ENCODE data around the gene USP17L19.
"Not testable (repeated sequence)": the region's sequence is repeated elsewhere in the genome, so short reads cannot be mapped to it uniquely, and the experiment has no call there.

Gene USP17L19

DNA sequence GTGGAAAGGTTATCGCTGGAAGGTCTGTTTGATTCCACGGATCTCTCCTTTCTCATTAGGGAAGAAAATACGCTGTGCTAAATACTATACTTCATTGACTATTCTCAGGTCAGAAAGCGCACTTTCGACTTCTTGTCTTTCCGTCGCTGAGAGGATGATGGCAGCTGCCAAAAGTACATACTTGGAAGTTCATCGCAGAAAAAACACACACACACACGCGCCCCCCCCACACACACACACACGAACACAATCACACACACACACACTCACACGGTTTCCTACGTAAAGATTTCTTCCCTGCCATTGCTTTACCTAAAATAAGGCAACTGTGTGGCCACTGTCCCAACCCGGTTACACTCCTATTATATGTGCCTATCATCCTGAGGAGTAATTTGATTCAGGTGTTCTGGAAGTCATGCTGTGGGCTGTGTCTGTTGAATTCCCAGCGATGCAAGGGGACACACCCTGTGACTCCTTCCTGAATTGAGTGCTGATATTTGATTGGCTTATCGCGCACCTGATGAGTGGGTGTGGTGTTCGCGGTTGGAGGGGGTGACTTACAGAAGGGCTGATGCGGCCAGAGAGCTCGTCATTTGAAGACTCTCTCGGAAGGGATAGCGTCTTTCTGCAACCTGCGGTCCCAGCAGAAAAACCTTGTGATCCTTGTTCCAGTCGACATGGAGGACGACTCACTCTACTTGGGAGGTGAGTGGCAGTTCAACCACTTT, 5.1 kb upstream of the USP17L19 start, which contains the start of gene USP17L18:
TSS of gene USP17L18 (plus strand) at position 678 of the 728 bp plus-strand sequence. CDS start at position 678, 0 bp downstream.
- H3K36me3 ChIP-seq (ENCODE audit: control insufficient read depth in 2 of 2, insufficient read depth in 2 of 2, low read length in 2 of 2); H3K4me1 ChIP-seq (ENCODE audit: control insufficient read depth, insufficient read depth, low read length); H3K27me3 ChIP-seq (ENCODE audit: control insufficient read depth in 1 of 2, insufficient read depth in 2 of 2, low read length in 2 of 2); H3K4me3 ChIP-seq (ENCODE audit: low read length in 2 of 2); H3K9ac ChIP-seq (ENCODE audit: low read length in 2 of 2); H3K27ac ChIP-seq (ENCODE audit: low read length); H3K9me3 ChIP-seq (ENCODE audit: control insufficient read depth in 2 of 2, low read length in 2 of 2): not testable (repeated sequence)

GRCh38 chr4:9257824-9258223, 4.6 kb downstream of the USP17L19 start, which contains the start of gene USP17L20:
Gene USP17L20, plus strand, starts transcription at chr4:9258124. Its CDS starts 0 bp downstream, at chr4:9258124.
- H3K36me3 ChIP-seq (ENCODE audit: control insufficient read depth in 2 of 2, insufficient read depth in 2 of 2, low read length in 2 of 2); H3K27me3 ChIP-seq (ENCODE audit: control insufficient read depth in 1 of 2, insufficient read depth in 2 of 2, low read length in 2 of 2); H3K9ac ChIP-seq (ENCODE audit: low read length in 2 of 2); H3K9me3 ChIP-seq (ENCODE audit: control insufficient read depth in 2 of 2, low read length in 2 of 2); H3K27ac ChIP-seq (ENCODE audit: low read length); H3K4me3 ChIP-seq (ENCODE audit: low read length in 2 of 2); H3K4me1 ChIP-seq (ENCODE audit: control insufficient read depth, insufficient read depth, low read length): not testable (repeated sequence)

GRCh38 chr4:9262572-9262971, 9.4 kb downstream of the USP17L19 start, which contains the start of gene USP17L21:
Gene USP17L21, plus strand, starts transcription at chr4:9262872. Its CDS starts 0 bp downstream, at chr4:9262872.
- H3K27me3 ChIP-seq (ENCODE audit: control insufficient read depth in 1 of 2, insufficient read depth in 2 of 2, low read length in 2 of 2); H3K9me3 ChIP-seq (ENCODE audit: control insufficient read depth in 2 of 2, low read length in 2 of 2); H3K36me3 ChIP-seq (ENCODE audit: control insufficient read depth in 2 of 2, insufficient read depth in 2 of 2, low read length in 2 of 2); H3K9ac ChIP-seq (ENCODE audit: low read length in 2 of 2); H3K4me3 ChIP-seq (ENCODE audit: low read length in 2 of 2); H3K4me1 ChIP-seq (ENCODE audit: control insufficient read depth, insufficient read depth, low read length); H3K27ac ChIP-seq (ENCODE audit: low read length): not testable (repeated sequence)

GRCh38 chr4:9267319-9267718, 14.1 kb downstream of the USP17L19 start, which contains the start of gene USP17L22:
Gene USP17L22, plus strand, starts transcription at chr4:9267619. Its CDS starts 0 bp downstream, at chr4:9267619.
- H3K36me3 ChIP-seq (ENCODE audit: control insufficient read depth in 2 of 2, insufficient read depth in 2 of 2, low read length in 2 of 2); H3K9ac ChIP-seq (ENCODE audit: low read length in 2 of 2); H3K27ac ChIP-seq (ENCODE audit: low read length); H3K9me3 ChIP-seq (ENCODE audit: control insufficient read depth in 2 of 2, low read length in 2 of 2); H3K4me1 ChIP-seq (ENCODE audit: control insufficient read depth, insufficient read depth, low read length); H3K27me3 ChIP-seq (ENCODE audit: control insufficient read depth in 1 of 2, insufficient read depth in 2 of 2, low read length in 2 of 2); H3K4me3 ChIP-seq (ENCODE audit: low read length in 2 of 2): not testable (repeated sequence)

DNA sequence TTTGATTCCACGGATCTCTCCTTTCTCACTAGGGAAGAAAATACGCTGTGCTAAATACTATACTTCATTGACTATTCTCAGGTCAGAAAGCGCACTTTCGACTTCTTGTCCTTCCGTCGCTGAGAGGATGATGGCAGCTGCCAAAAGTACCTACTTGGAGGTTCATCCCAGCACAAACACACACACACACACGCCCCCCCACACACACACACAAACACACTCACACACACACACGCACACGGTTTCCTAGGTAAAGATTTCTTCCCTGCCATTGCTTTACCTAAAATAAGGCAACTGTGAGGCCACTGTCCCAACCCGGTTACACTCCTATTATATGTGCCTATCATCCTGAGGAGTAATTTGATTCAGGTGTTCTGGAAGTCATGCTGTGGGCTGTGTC, 18.5 kb downstream of the USP17L19 start:
- H3K9ac ChIP-seq (ENCODE audit: low read length in 2 of 2); H3K36me3 ChIP-seq (ENCODE audit: control insufficient read depth in 2 of 2, insufficient read depth in 2 of 2, low read length in 2 of 2); H3K4me1 ChIP-seq (ENCODE audit: control insufficient read depth, insufficient read depth, low read length); H3K9me3 ChIP-seq (ENCODE audit: control insufficient read depth in 2 of 2, low read length in 2 of 2); H3K4me3 ChIP-seq (ENCODE audit: low read length in 2 of 2); H3K27me3 ChIP-seq (ENCODE audit: control insufficient read depth in 1 of 2, insufficient read depth in 2 of 2, low read length in 2 of 2); H3K27ac ChIP-seq (ENCODE audit: low read length): not testable (repeated sequence)

Measured in stomach smooth muscle (tissue), 2 donors.